Activated CD4-positive, alpha-beta memory T cell treated with anti-CD3 and anti-CD28 coated beads for 36 hours (primary cell): Measurements from ENCODE around the gene PPP2R5E. TPM values are rescaled to one million over a fixed set of nuclear protein-coding genes. Genes with fewer than 3 reads are reported as not detected.

Experiments
- CTCF ChIA-PET: fragments of 350-600 bp; sonication (Branson Sonifier 250); formaldehyde crosslinking; loops from one replicate; lab custom pipeline; 2021; ENCODE audit warnings: antibody characterized with exemption, inconsistent platforms; lab: Charles Lee
- POLR2A ChIA-PET: fragments of 350-600 bp; sonication (Branson Sonifier 250); formaldehyde crosslinking; loops from one replicate; lab custom pipeline; 2021; ENCODE audit warnings: antibody characterized with exemption; lab: Charles Lee
- DNase-seq: peaks from one replicate; pipeline ENCODE4 v3.0.0-alpha.2; 2020
- H3K27ac Mint-ChIP-seq: one replicate; pipeline ENCODE4 v1.8.0; 2021; ENCODE audit warnings: mixed read lengths
- H3K27me3 Mint-ChIP-seq: one replicate; pipeline ENCODE4 v1.8.0; 2021; ENCODE audit warnings: mixed read lengths
- H3K36me3 Mint-ChIP-seq: one replicate; pipeline ENCODE4 v1.8.0; 2021; ENCODE audit warnings: mixed read lengths
- H3K4me1 Mint-ChIP-seq: one replicate; pipeline ENCODE4 v1.8.0; 2021; ENCODE audit warnings: low read depth, mixed read lengths
- H3K4me3 Mint-ChIP-seq: one replicate; pipeline ENCODE4 v1.8.0; 2021; ENCODE audit warnings: mild to moderate bottlenecking, mixed read lengths
- H3K9me3 Mint-ChIP-seq: one replicate; pipeline ENCODE4 v1.8.0; 2021; ENCODE audit warnings: mixed read lengths
- intact Hi-C: fragments of 100-400 bp; cut with micrococcal nuclease; formaldehyde crosslinking; loops from one replicate; pipeline ENCODE4 v1.15.1; 2023
- total RNA-seq, 2 experiments: library from RNA; stranded (reverse); gene quantifications; one replicate each; pipeline ENCODE4 v1.2.3, GENCODE V29; 2021

The PPP2R5E gene
- total RNA-seq, 2 experiments from 2014 or later, result 37.7 to 37.8 TPM

GRCh38 chr14:63517354-63517753 lies 25.8 kb downstream of the PPP2R5E start:
- intact Hi-C loops, result no loop called here
- POLR2A ChIA-PET, result no interaction called here
- H3K36me3 Mint-ChIP-seq, result peaks cover 10% of the 10 kb centered on the region
- no peak overlapping the region for H3K27ac Mint-ChIP-seq
- CTCF ChIA-PET, result no interaction called here
- no peaks in the 10 kb centered on the region for H3K9me3 Mint-ChIP-seq
- H3K4me3 Mint-ChIP-seq, result no peak overlapping the region
- H3K27me3 Mint-ChIP-seq, result no peaks in the 10 kb centered on the region
- no peak for DNase-seq
- peaks cover 34% of the 10 kb centered on the region for H3K4me1 Mint-ChIP-seq

- peaks cover 50% of the 10 kb centered on the region for H3K4me1 Mint-ChIP-seq
- H3K9me3 Mint-ChIP-seq, result no peaks in the 10 kb centered on the region
- H3K4me3 Mint-ChIP-seq, result no peak overlapping the region
- no peaks in the 10 kb centered on the region for H3K27me3 Mint-ChIP-seq
- intact Hi-C loops, result no loop called here
- ChIA-PET CTCF (interaction anchor here (0.6 kb wide), 1 partner anchor 1264 kb away, joined by 3 read pairs; no protein-coding TSS in a partner anchor), POLR2A (no interaction called here)
- H3K27ac Mint-ChIP-seq, result no peak overlapping the region
- H3K36me3 Mint-ChIP-seq, result peaks cover 5% of the 10 kb centered on the region
- no peak for DNase-seq
Measured at GRCh38 chr14:63515240-63515639, 27.9 kb downstream of the PPP2R5E start.

GRCh38 chr14:63513756-63514155 lies 29.4 kb downstream of the PPP2R5E start:
- no peak overlapping the region for H3K27ac Mint-ChIP-seq
- intact Hi-C loops, result no loop called here
- POLR2A ChIA-PET, result no interaction called here

GRCh38 chr14:63512861-63513260 lies 30.3 kb downstream of the PPP2R5E start:
- no peak overlapping the region for H3K27ac Mint-ChIP-seq
- ChIA-PET POLR2A (no interaction called here), CTCF (interaction anchor here (1.3 kb wide), 1 partner anchor 30 kb away, joined by 4 read pairs; the partner anchor contains the start of gene PPP2R5E)
- no peaks in the 10 kb centered on the region for H3K9me3 Mint-ChIP-seq
- intact Hi-C loops, result no loop called here
- DNase-seq, result no peak
- no peaks in the 10 kb centered on the region for H3K27me3 Mint-ChIP-seq
- H3K36me3 Mint-ChIP-seq, result peaks cover 9% of the 10 kb centered on the region
- no peak overlapping the region for H3K4me3 Mint-ChIP-seq
- H3K4me1 Mint-ChIP-seq, result peaks cover 62% of the 10 kb centered on the region

More at GRCh38 chr14:63513756-63514155, 29.4 kb downstream of the PPP2R5E start:
- Mint-ChIP-seq H3K27me3 (no peaks in the 10 kb centered on the region), H3K9me3 (no peaks in the 10 kb centered on the region), H3K4me3 (no peak overlapping the region), H3K36me3 (peaks cover 6% of the 10 kb centered on the region), H3K4me1 (peaks cover 54% of the 10 kb centered on the region)
- DNase-seq, result no peak
- CTCF ChIA-PET, result interaction anchor here (1.3 kb wide), 1 partner anchor 29 kb away, joined by 4 read pairs; the partner anchor contains the start of gene PPP2R5E

- H3K9me3 Mint-ChIP-seq, result no peaks in the 10 kb centered on the region
- H3K4me3 Mint-ChIP-seq, result no peak overlapping the region
- CTCF ChIA-PET, result no interaction called here
- POLR2A ChIA-PET, result no interaction called here
- H3K36me3 Mint-ChIP-seq, result peaks cover 7% of the 10 kb centered on the region
- H3K27me3 Mint-ChIP-seq, result no peaks in the 10 kb centered on the region
- H3K4me1 Mint-ChIP-seq, result peaks cover 57% of the 10 kb centered on the region
- H3K27ac Mint-ChIP-seq, result no peak overlapping the region
- DNase-seq, result peak; percentile 21
- intact Hi-C loops, result loop anchor here (1.0 to 2.0 kb wide), 2 partner anchors 32 to 39 kb away; no protein-coding TSS in a partner anchor
Measured at GRCh38 chr14:63510538-63510937, 32.6 kb downstream of the PPP2R5E start.

GRCh38 chr14:63508033-63508432 lies 35.1 kb downstream of the PPP2R5E start:
- Mint-ChIP-seq H3K4me1 (peaks cover 37% of the 10 kb centered on the region), H3K36me3 (peaks cover 7% of the 10 kb centered on the region), H3K9me3 (no peaks in the 10 kb centered on the region), H3K27ac (no peak overlapping the region), H3K4me3 (no peak overlapping the region), H3K27me3 (no peaks in the 10 kb centered on the region)
- intact Hi-C loops, result no loop called here
- POLR2A ChIA-PET, result no interaction called here
- CTCF ChIA-PET, result no interaction called here
- no peak for DNase-seq

- Mint-ChIP-seq H3K36me3 (peaks cover 5% of the 10 kb centered on the region), H3K27me3 (no peaks in the 10 kb centered on the region), H3K4me1 (peaks cover 17% of the 10 kb centered on the region), H3K27ac (no peak overlapping the region), H3K9me3 (no peaks in the 10 kb centered on the region), H3K4me3 (no peak overlapping the region)
- CTCF ChIA-PET, result interaction anchor here (1.3 kb wide), 1 partner anchor 115 kb away, joined by 3 read pairs; no protein-coding TSS in a partner anchor
- POLR2A ChIA-PET, result no interaction called here
- intact Hi-C loops, result no loop called here
- DNase-seq, result no peak
Measured at GRCh38 chr14:63504648-63505047, 38.5 kb downstream of the PPP2R5E start.

GRCh38 chr14:63501429-63501828 lies 41.7 kb downstream of the PPP2R5E start:
- Mint-ChIP-seq H3K4me3 (no peak overlapping the region), H3K9me3 (no peaks in the 10 kb centered on the region), H3K4me1 (peaks cover 12% of the 10 kb centered on the region), H3K36me3 (peaks cover 5% of the 10 kb centered on the region), H3K27ac (no peak overlapping the region), H3K27me3 (no peaks in the 10 kb centered on the region)
- ChIA-PET CTCF (no interaction called here), POLR2A (no interaction called here)
- intact Hi-C loops, result no loop called here
- no peak for DNase-seq

- H3K4me1 Mint-ChIP-seq, result peaks cover 12% of the 10 kb centered on the region
- no peaks in the 10 kb centered on the region for H3K27me3 Mint-ChIP-seq
- POLR2A ChIA-PET, result interaction anchor here (0.7 kb wide), 1 partner anchor 16 kb away, joined by 3 read pairs; no protein-coding TSS in a partner anchor
- CTCF ChIA-PET, result no interaction called here
- DNase-seq, result no peak
- H3K27ac Mint-ChIP-seq, result no peak overlapping the region
- no peak overlapping the region for H3K4me3 Mint-ChIP-seq
- H3K36me3 Mint-ChIP-seq, result peaks cover 5% of the 10 kb centered on the region
- intact Hi-C loops, result no loop called here
- no peaks in the 10 kb centered on the region for H3K9me3 Mint-ChIP-seq
Measured at GRCh38 chr14:63499701-63500250, 43.4 kb downstream of the PPP2R5E start.

GRCh38 chr14:63496837-63497400 lies 46.3 kb downstream of the PPP2R5E start:
- peaks cover 26% of the 10 kb centered on the region for H3K4me1 Mint-ChIP-seq
- H3K9me3 Mint-ChIP-seq, result no peaks in the 10 kb centered on the region
- no peak for DNase-seq
- peaks cover 7% of the 10 kb centered on the region for H3K36me3 Mint-ChIP-seq
- intact Hi-C loops, result no loop called here
- ChIA-PET CTCF (no interaction called here), POLR2A (no interaction called here)
- H3K27ac Mint-ChIP-seq, result no peak overlapping the region
- H3K4me3 Mint-ChIP-seq, result no peak overlapping the region
- no peaks in the 10 kb centered on the region for H3K27me3 Mint-ChIP-seq

GRCh38 chr14:63493246-63493645 lies 49.9 kb downstream of the PPP2R5E start:
- H3K4me1 Mint-ChIP-seq, result peaks cover 27% of the 10 kb centered on the region
- DNase-seq, result no peak
- CTCF ChIA-PET, result interaction anchor here (1.4 kb wide), 1 partner anchor 104 kb away, joined by 8 read pairs; no protein-coding TSS in a partner anchor
- H3K27me3 Mint-ChIP-seq, result no peaks in the 10 kb centered on the region
- POLR2A ChIA-PET, result no interaction called here
- intact Hi-C loops, result no loop called here
- no peak overlapping the region for H3K4me3 Mint-ChIP-seq
- no peaks in the 10 kb centered on the region for H3K9me3 Mint-ChIP-seq
- H3K27ac Mint-ChIP-seq, result no peak overlapping the region
- H3K36me3 Mint-ChIP-seq, result peaks cover 6% of the 10 kb centered on the region

- no peaks in the 10 kb centered on the region for H3K27me3 Mint-ChIP-seq
- H3K9me3 Mint-ChIP-seq, result no peaks in the 10 kb centered on the region
- ChIA-PET POLR2A (no interaction called here), CTCF (no interaction called here)
- intact Hi-C loops, result no loop called here
- peaks cover 6% of the 10 kb centered on the region for H3K36me3 Mint-ChIP-seq
- no peak overlapping the region for H3K4me3 Mint-ChIP-seq
- no peak for DNase-seq
- H3K27ac Mint-ChIP-seq, result peak overlapping the region; percentile 40
- H3K4me1 Mint-ChIP-seq, result peaks cover 29% of the 10 kb centered on the region
Measured at GRCh38 chr14:63492391-63492790, 50.8 kb downstream of the PPP2R5E start.
